H4 (cell line): Measurements from ENCODE around the gene CCDC12. TPM values are rescaled to one million over a fixed set of nuclear protein-coding genes. Genes with fewer than 3 reads are reported as not detected.

Experiments
- DNase-seq: peaks from one replicate; pipeline ENCODE4 v3.0.0-alpha.2; 2015; ENCODE audit warnings: low spot score
- total RNA-seq: library from RNA; depleted of rRNA; stranded (reverse); fragments of >200 nt; shearing (Covaris generic); gene quantifications from 2 replicates; pipeline ENCODE4 v1.2.3, GENCODE V29; 2014; rRNA removed

CCDC12 gene
- total RNA-seq, 1 experiment from 2014 or later, result 15.1 TPM

DNA sequence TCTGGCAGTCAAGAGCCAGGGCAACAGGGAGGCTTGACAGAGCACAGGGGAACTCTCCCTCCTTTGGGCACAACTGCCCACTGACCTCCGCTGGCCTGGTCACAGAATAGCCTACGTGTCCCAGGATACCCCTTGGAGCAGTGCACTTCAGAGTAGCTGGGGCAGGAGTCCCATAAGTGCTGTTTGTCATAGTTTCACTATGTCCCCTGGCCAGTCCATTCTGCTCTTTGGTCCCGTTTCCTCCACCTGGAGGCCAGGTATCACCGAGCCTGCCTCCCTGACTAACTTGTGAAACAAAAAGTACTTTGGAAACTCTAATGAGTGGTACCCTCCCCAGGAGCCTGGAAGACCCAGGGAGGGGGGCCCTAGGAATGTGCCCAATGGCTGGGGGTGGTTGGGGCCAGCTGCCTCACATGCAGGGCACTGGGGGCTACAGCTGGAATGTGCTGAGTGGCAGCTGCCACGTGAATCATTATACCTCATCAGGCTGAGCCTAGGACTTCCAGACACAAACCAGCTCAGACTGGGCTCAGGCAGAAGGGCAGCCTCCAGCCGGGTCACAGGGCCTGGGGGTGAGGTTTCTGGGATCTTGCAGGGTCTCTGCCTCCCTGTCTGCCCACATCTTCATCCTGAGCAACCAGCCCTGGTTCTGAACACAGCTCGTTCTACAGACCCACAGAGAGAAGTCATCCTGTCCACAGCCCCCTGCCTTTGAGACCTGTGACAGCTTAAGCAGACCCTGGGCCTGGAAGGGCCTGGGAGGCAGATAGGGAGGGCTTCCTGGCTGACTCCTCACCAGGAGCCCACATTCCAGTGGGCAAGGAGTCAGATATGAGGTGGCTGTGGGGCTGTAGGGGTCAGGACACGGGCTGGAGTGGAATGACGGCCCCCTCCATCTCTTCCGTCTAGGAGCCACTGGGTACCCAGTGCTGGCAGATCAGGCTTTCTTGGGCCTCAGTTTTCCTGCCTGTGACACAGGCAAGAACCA, 99.9 kb downstream of the CCDC12 start:
- DNase-seq, result no peak

GRCh38 chr3:46875560-46875959, 101.0 kb downstream of the CCDC12 start:
- no peak for DNase-seq

GRCh38 chr3:46874430-46874829, 102.1 kb downstream of the CCDC12 start:
- no peak for DNase-seq

GRCh38 chr3:46873521-46873920, 103.0 kb downstream of the CCDC12 start:
- DNase-seq, result no peak

Other genes starting within 250 kb of the CCDC12 start
- gene MYL3, start 113.3 kb downstream of the CCDC12 start, total RNA-seq, result not detected in 2 replicates
- gene PTH1R, start 99.0 kb downstream of the CCDC12 start, total RNA-seq, result 0.43 TPM in 1 of 2 replicates, not detected in the other
- 3.3 and 4.0 TPM in 2 replicates for gene NBEAL2, start 2.9 kb upstream of the CCDC12 start, total RNA-seq
- 9.3 and 9.5 TPM in 2 replicates for gene SETD2, start 187.4 kb upstream of the CCDC12 start, total RNA-seq